Transverse colon (tissue), 4 donors: Measurements from ENCODE around the gene SHE. TPM values are rescaled to one million over a fixed set of nuclear protein-coding genes. Genes with fewer than 3 reads are reported as not detected.

Experiments
- DNase-seq: peaks from one replicate; pipeline ENCODE4 v3.0.0-alpha.2; 2019
- H3K27ac ChIP-seq, 4 donors: fragments of 200-600 bp; sonication (generic); 2 replicates each; pipeline ENCODE4 v1.5.1; 2016 to 2018; ENCODE audit warnings: inconsistent platforms in 4 of 4
- H3K27me3 ChIP-seq: fragments of 200-600 bp; sonication (generic); 2 replicates; pipeline ENCODE4 v1.5.1; 2017; ENCODE audit warnings: inconsistent platforms
- H3K36me3 ChIP-seq, 4 donors: fragments of 200-600 bp; sonication (generic); 2 replicates each; pipeline ENCODE4 v1.5.1; 2017 to 2019; ENCODE audit warnings: inconsistent platforms in 4 of 4
- H3K4me1 ChIP-seq, 4 donors: fragments of 200-600 bp; sonication (generic); 2 replicates each; pipeline ENCODE4 v1.5.1; 2017 to 2020; ENCODE audit warnings: inconsistent platforms in 4 of 4
- H3K4me3 ChIP-seq, 4 donors: fragments of 200-600 bp; sonication (generic); 1 replicate in 1 of 4; 2 replicates in 3 of 4; pipeline versions ENCODE4 v1.5.1 to v1.6.1; 2017 to 2019; ENCODE audit warnings: inconsistent platforms in 4 of 4
- H3K9me3 ChIP-seq, 2 donors: fragments of 200-600 bp; sonication (generic); 2 replicates each; pipeline ENCODE4 v1.5.1; 2017 to 2019; ENCODE audit warnings: inconsistent platforms in 2 of 2
- EP300 ChIP-seq: sonication (generic); formaldehyde crosslinking; IDR thresholded peaks from one replicate; pipeline ENCODE4 v1.6.1; 2017; ENCODE audit warnings: antibody characterized with exemption, low read depth
- POLR2A ChIP-seq: fragments of 450-650 bp; IDR thresholded peaks from one replicate; pipeline ENCODE4 v1.6.1; 2016; ENCODE audit warnings: antibody characterized with exemption, mild to moderate bottlenecking, moderate library complexity
- POLR2AphosphoS5 ChIP-seq, 3 donors: sonication (generic); formaldehyde crosslinking; IDR thresholded peaks; one replicate each; pipeline ENCODE4 v1.6.1; 2016; ENCODE audit warnings: antibody characterized with exemption in 3 of 3
- WGBS, 2 donors: methylation state at CpG; one replicate each; pipeline ENCODE4 v1.1.5; 2018; ENCODE audit warnings: low coverage in 1 of 2; 5-methylcytosine and 5-hydroxymethylcytosine counted together
- in situ Hi-C, 4 donors: fragments of 200-750 bp; cut with MboI; loops; one replicate each; pipeline versions ENCODE4 v1.15.0 to v1.15.1; 2017; ENCODE audit warnings: low sequenced_read_pairs in 3 of 4, low pct_ligation_motif_present in 1 of 4, low pct_unique_long_range_greater_than_20kb in 1 of 4
- intact Hi-C: fragments of 100-400 bp; cut with DNase I; formaldehyde crosslinking; loops from one replicate; pipeline ENCODE4 v1.15.1; 2023; ENCODE audit warnings: low total_unique reads
- total RNA-seq, 4 donors: library from RNA; depleted of rRNA; stranded (reverse); fragments of >200 nt; gene quantifications; one replicate each; pipeline ENCODE4 v1.1.0, GENCODE V29; 2016
- TF ChIP-seq, protein P1 (sequence below), 5 experiments: fragments of 200-600 bp in 3 of 5; fragments of 450-650 bp in 2 of 5; sonication (generic) in 3 of 5; IDR thresholded peaks; 1 replicate in 2 of 5; 2 replicates in 3 of 5; pipeline ENCODE4 v1.5.1; 2016 to 2017; ENCODE audit warnings: antibody characterized with exemption in 5 of 5, inconsistent platforms in 3 of 5, mild to moderate bottlenecking in 2 of 5, moderate library complexity in 1 of 5

The SHE gene
- total RNA-seq, 4 donors from 2014 or later: 5.2 to 15.0 (median 6.7) TPM

GRCh38 chr1:154443274-154444013 lies 58.8 kb downstream of the SHE start:
- in situ Hi-C loops: no loop called here
- peak overlapping the region; percentile 19 to 42 (median 36) for H3K27ac ChIP-seq
- no peak for TF ChIP-seq POLR2A
- TF ChIP-seq, protein P1, sequence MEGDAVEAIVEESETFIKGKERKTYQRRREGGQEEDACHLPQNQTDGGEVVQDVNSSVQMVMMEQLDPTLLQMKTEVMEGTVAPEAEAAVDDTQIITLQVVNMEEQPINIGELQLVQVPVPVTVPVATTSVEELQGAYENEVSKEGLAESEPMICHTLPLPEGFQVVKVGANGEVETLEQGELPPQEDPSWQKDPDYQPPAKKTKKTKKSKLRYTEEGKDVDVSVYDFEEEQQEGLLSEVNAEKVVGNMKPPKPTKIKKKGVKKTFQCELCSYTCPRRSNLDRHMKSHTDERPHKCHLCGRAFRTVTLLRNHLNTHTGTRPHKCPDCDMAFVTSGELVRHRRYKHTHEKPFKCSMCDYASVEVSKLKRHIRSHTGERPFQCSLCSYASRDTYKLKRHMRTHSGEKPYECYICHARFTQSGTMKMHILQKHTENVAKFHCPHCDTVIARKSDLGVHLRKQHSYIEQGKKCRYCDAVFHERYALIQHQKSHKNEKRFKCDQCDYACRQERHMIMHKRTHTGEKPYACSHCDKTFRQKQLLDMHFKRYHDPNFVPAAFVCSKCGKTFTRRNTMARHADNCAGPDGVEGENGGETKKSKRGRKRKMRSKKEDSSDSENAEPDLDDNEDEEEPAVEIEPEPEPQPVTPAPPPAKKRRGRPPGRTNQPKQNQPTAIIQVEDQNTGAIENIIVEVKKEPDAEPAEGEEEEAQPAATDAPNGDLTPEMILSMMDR (IDR thresholded peaks at IDR 0.05): no peak
- no peak for TF ChIP-seq POLR2AphosphoS5 (IDR thresholded peaks at IDR 0.05)

DNA sequence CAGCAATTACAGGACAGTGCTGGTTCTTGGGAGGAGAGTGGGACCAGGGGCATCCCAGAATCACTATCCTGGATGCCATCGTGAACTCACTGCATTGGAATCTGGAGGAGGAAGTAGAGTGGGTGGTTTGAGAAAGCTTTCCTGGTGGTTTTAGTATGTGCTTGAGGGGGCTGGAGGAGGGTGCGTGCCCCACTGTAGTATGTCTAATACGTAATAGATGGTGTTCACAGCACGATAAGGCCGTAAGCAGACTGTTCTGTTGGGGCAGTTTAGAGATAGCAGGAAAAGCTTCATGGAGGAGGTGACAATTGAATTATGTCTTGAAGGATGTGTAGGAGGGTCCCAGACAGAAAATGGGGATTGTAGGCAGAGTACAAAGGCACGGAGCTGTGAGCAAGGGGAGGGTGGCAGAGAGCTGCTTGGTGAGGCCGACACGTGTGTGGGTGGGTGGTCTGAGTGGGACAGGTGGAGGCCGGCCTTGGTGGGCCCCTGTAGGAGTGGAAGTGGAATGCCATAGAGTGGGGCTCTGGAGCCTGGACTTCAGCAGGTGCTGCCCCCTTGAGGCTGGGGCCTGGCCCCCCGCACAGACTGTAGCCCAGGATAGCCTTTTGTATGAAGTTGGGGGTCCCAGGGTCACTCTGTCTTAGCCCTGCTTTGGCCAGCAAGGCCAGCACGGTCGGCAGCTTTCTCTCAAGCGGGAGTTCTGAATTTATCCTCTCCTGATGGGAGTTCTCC lies 60.0 kb downstream of the SHE start:
- Histone ChIP-seq H3K4me1 (peaks cover 8 to 68% (median 32%) of the 10 kb centered on the region in 4 donors), H3K36me3 (peaks cover 0 to 10% (median 0%) of the 10 kb centered on the region in 4 donors), H3K27ac (peak overlapping the region in 2 of 4 donors; percentile 32 to 42), H3K9me3 (no peaks in the 10 kb centered on the region), H3K27me3 (no peaks in the 10 kb centered on the region), H3K4me3 (no peak overlapping the region)
- intact Hi-C loops (loop anchor here (5.0 kb wide), 1 partner anchor 35 kb away; the partner anchor contains the start of gene IL6R), in situ Hi-C loops (no loop called here)
- 68 to 90% methylated on average over 6 to 13 of the region's 13 CpGs for WGBS, 2 donors
- no peak for TF ChIP-seq EP300
- TF ChIP-seq, protein P1 (IDR thresholded peaks at IDR 0.05): peak; percentile 14 to 27 (median 18)
- DNase-seq: no peak

More at GRCh38 chr1:154443274-154444013, 58.8 kb downstream of the SHE start:
- intact Hi-C loops: loop anchor here (5.0 kb wide), 1 partner anchor 36 kb away; the partner anchor contains the start of gene IL6R
- peaks cover 0 to 18% (median 1%) of the 10 kb centered on the region in 4 donors for H3K36me3 ChIP-seq
- H3K27me3 ChIP-seq: no peaks in the 10 kb centered on the region
- H3K9me3 ChIP-seq: no peaks in the 10 kb centered on the region
- peak; percentile 44 for DNase-seq
- peaks cover 8 to 62% (median 30%) of the 10 kb centered on the region in 4 donors for H3K4me1 ChIP-seq
- H3K4me3 ChIP-seq: no peak overlapping the region
- WGBS, 2 donors: 72 to 100% methylated on average over 1 to 8 of the region's 8 CpGs

DNA sequence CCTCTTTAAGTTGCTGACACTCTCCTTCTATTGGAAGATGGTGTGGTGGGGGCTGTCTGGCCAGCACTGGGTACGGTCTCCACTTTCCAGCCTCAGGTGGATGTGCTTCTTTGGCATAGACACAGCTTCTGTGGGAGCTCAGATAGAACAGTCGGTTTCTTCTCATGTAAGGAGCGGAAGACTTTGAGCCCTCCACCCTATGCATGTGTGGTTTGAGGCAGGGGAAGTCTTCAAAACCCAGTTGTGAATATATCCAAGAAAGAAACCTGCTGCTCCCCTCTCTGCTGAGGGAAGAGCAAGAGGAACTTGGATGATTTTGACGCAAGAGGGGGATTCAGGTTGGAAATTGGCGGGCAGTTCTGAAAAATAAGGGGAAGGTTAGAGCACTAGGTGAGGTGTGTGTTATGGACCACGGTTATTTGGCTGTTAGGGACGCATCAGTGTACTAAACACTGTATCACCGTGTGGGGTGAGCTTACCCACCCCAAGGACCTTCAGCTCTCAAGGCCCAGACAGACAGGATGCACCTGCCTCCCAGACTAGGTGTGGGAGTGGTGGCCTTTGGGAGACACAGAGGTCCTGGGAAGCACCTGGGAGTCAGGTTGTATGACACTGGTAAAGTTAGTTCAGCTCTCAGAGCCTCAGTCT lies 60.8 kb downstream of the SHE start:
- no peak for DNase-seq
- Histone ChIP-seq H3K27ac (peak overlapping the region in 2 of 4 donors; percentile 32 to 42), H3K9me3 (no peaks in the 10 kb centered on the region), H3K4me1 (peaks cover 8 to 75% (median 32%) of the 10 kb centered on the region in 4 donors), H3K36me3 (peaks cover 0 to 10% (median 0%) of the 10 kb centered on the region in 4 donors), H3K4me3 (no peak overlapping the region), H3K27me3 (no peaks in the 10 kb centered on the region)
- intact Hi-C loops: loop anchor here (5.0 kb wide), 1 partner anchor 34 kb away; the partner anchor contains the start of gene IL6R
- TF ChIP-seq POLR2AphosphoS5 (IDR thresholded peaks at IDR 0.05) (no peak), POLR2A (no peak), EP300 (no peak)
- TF ChIP-seq, protein P1 (IDR thresholded peaks at IDR 0.05): no peak
- WGBS, 2 donors: 85 to 94% methylated on average over 5 to 8 of the region's 8 CpGs
- in situ Hi-C loops: no loop called here
